H9 (cell line): ENCODE measurements around the gene SUPT20HL1. TPM values are rescaled to one million over a fixed set of nuclear protein-coding genes. Genes with fewer than 3 reads are reported as not detected.
A peak's percentile ranks its signal among the peaks of the same experiment; 100 is the strongest.
"Not testable (repeated sequence)": the region's sequence is repeated elsewhere in the genome, so short reads cannot be mapped to it uniquely, and the experiment has no call there.

Experiments
- DNase-seq: peaks from one replicate; pipeline ENCODE4 v3.0.0-alpha.2; 2017
- H2AFZ ChIP-seq: one replicate; pipeline ENCODE4 v1.6.1; 2013; ENCODE audit warnings: mild to moderate bottlenecking, low read length, control low read depth, moderate library complexity
- H2AK5ac ChIP-seq: 2 replicates; pipeline ENCODE4 v1.6.1; 2013; ENCODE audit warnings: low read length, control low read depth, mixed read lengths; ENCODE audit not compliant: insufficient read length
- H2BK120ac ChIP-seq: one replicate; pipeline ENCODE4 v1.6.1; 2013; ENCODE audit warnings: low read depth, mild to moderate bottlenecking, low read length, control low read depth, inconsistent platforms; ENCODE audit not compliant: poor library complexity, severe bottlenecking
- H2BK12ac ChIP-seq: 2 replicates; pipeline ENCODE4 v1.6.1; 2013; ENCODE audit warnings: low read length, control low read depth, mixed read lengths, low read depth; ENCODE audit not compliant: insufficient read length
- H2BK15ac ChIP-seq: 2 replicates; pipeline ENCODE4 v1.6.1; 2013; ENCODE audit warnings: low read depth, low read length, control low read depth
- H2BK20ac ChIP-seq: one replicate; pipeline ENCODE4 v1.6.1; 2013; ENCODE audit warnings: low read depth, mild to moderate bottlenecking, low read length, control low read depth, inconsistent platforms; ENCODE audit not compliant: poor library complexity, severe bottlenecking
- H2BK5ac ChIP-seq: 2 replicates; pipeline ENCODE4 v1.6.1; 2013; ENCODE audit warnings: low read length, control low read depth, mixed read lengths; ENCODE audit not compliant: insufficient read length
- H3K14ac ChIP-seq: 2 replicates; pipeline ENCODE4 v1.6.1; 2013; ENCODE audit warnings: low read length, control low read depth; ENCODE audit not compliant: insufficient read depth
- H3K18ac ChIP-seq: 2 replicates; pipeline ENCODE4 v1.6.1; 2013; ENCODE audit warnings: low read depth, mild to moderate bottlenecking, mixed read lengths, low read length, control low read depth; ENCODE audit not compliant: insufficient read length
- H3K23ac ChIP-seq: 2 replicates; pipeline ENCODE4 v1.6.1; 2013; ENCODE audit warnings: low read length, control low read depth, mixed read lengths, low read depth; ENCODE audit not compliant: insufficient read length
- H3K23me2 ChIP-seq: 2 replicates; pipeline ENCODE4 v1.6.1; 2013; ENCODE audit warnings: low read depth, mild to moderate bottlenecking, mixed read lengths, low read length, control low read depth; ENCODE audit not compliant: insufficient read length, poor library complexity, severe bottlenecking
- H3K27ac ChIP-seq: 2 replicates; pipeline ENCODE4 v1.5.1; 2013; ENCODE audit warnings: low read length, control low read depth, mixed read lengths, low read depth; ENCODE audit not compliant: insufficient read length
- H3K27me3 ChIP-seq: 2 replicates; pipeline ENCODE4 v1.6.1; 2013; ENCODE audit warnings: low read length, control low read depth, inconsistent platforms; ENCODE audit not compliant: insufficient read depth
- H3K4ac ChIP-seq: 2 replicates; pipeline ENCODE4 v1.6.1; 2013; ENCODE audit warnings: low read depth, mild to moderate bottlenecking, control low read depth, inconsistent platforms, low read length, moderate library complexity
- H3K4me1 ChIP-seq: 2 replicates; pipeline ENCODE4 v1.6.1; 2013; ENCODE audit warnings: low read length, control low read depth, inconsistent platforms; ENCODE audit not compliant: insufficient read depth
- H3K4me2 ChIP-seq: 2 replicates; pipeline ENCODE4 v1.6.1; 2013; ENCODE audit warnings: low read length, control low read depth, mixed read lengths; ENCODE audit not compliant: insufficient read length, insufficient read depth
- H3K56ac ChIP-seq: 2 replicates; pipeline ENCODE4 v1.6.1; 2013; ENCODE audit warnings: low read depth, mild to moderate bottlenecking, mixed read lengths, low read length, control low read depth; ENCODE audit not compliant: insufficient read length
- H3K79me1 ChIP-seq: 2 replicates; pipeline ENCODE4 v1.6.1; 2013; ENCODE audit warnings: low read depth, mild to moderate bottlenecking, moderate library complexity, low read length, control low read depth, inconsistent platforms; ENCODE audit not compliant: insufficient read depth, poor library complexity, severe bottlenecking
- H3K79me2 ChIP-seq: 2 replicates; pipeline ENCODE4 v1.6.1; 2013; ENCODE audit warnings: low read length, control low read depth, inconsistent platforms; ENCODE audit not compliant: insufficient read depth
- H3K9ac ChIP-seq: 2 replicates; pipeline ENCODE4 v1.6.1; 2013; ENCODE audit warnings: low read length, control low read depth, mixed read lengths; ENCODE audit not compliant: insufficient read length; ENCODE audit errors: extremely low read depth
- H3K9me3 ChIP-seq: one replicate; pipeline ENCODE4 v1.6.1; 2013; ENCODE audit warnings: low read depth, low read length, inconsistent platforms; ENCODE audit not compliant: control insufficient read depth
- H3T11ph ChIP-seq: one replicate; pipeline ENCODE4 v1.6.1; 2013; ENCODE audit warnings: mild to moderate bottlenecking, low read length, control low read depth, inconsistent platforms
- H4K20me1 ChIP-seq: one replicate; pipeline ENCODE4 v1.6.1; 2013; ENCODE audit not compliant: control insufficient read depth, insufficient read length, insufficient read depth
- H4K5ac ChIP-seq: 2 replicates; pipeline ENCODE4 v1.6.1; 2013; ENCODE audit warnings: low read depth, mild to moderate bottlenecking, mixed read lengths, low read length, control low read depth; ENCODE audit not compliant: insufficient read length
- H4K8ac ChIP-seq: replicated peaks from 2 replicates; pipeline ENCODE4 v1.6.1; 2013; ENCODE audit warnings: low read length, control low read depth, mixed read lengths, low read depth; ENCODE audit not compliant: insufficient read length
- H4K91ac ChIP-seq: 2 replicates; pipeline ENCODE4 v1.6.1; 2013; ENCODE audit warnings: low read depth, mild to moderate bottlenecking, moderate library complexity, mixed read lengths, low read length, control low read depth; ENCODE audit not compliant: insufficient read length
- H3K27ac Mint-ChIP-seq, 3 experiments: 2 replicates in 2 of 3; 3 replicates in 1 of 3; pipeline ENCODE4 v1.8.0; 2020 to 2021; ENCODE audit warnings: mixed read lengths in 3 of 3, mild to moderate bottlenecking in 1 of 3, moderate library complexity in 1 of 3
- H3K27me3 Mint-ChIP-seq: 2 replicates; pipeline ENCODE4 v1.8.0; 2021; ENCODE audit warnings: low read depth, mild to moderate bottlenecking, moderate library complexity, mixed read lengths
- H3K36me3 Mint-ChIP-seq, 3 experiments: 2 replicates in 2 of 3; 3 replicates in 1 of 3; pipeline ENCODE4 v1.8.0; 2020 to 2021; ENCODE audit warnings: low read depth in 3 of 3, mixed read lengths in 3 of 3; ENCODE audit not compliant: insufficient read depth in 1 of 3
- H3K4me1 Mint-ChIP-seq, 2 experiments: 2 replicates each; pipeline ENCODE4 v1.8.0; 2020; ENCODE audit warnings: mixed read lengths in 2 of 2
- H3K4me3 Mint-ChIP-seq, 2 experiments: 2 replicates in 1 of 2; 3 replicates in 1 of 2; pipeline ENCODE4 v1.8.0; 2020 to 2021; ENCODE audit warnings: mild to moderate bottlenecking in 2 of 2, mixed read lengths in 2 of 2, moderate library complexity in 1 of 2
- H3K9me3 Mint-ChIP-seq, 2 experiments: 2 replicates in 1 of 2; 3 replicates in 1 of 2; pipeline ENCODE4 v1.8.0; 2020; ENCODE audit warnings: mild to moderate bottlenecking in 2 of 2, mixed read lengths in 2 of 2, moderate library complexity in 1 of 2
- WGBS: extraction: QIAGEN DNeasy Blood & Tissue Kit; methylation state at CpG from one replicate; pipeline ENCODE4 v1.1.7; 2013; ENCODE audit warnings: missing lambda C conversion rate, low lambda C conversion rate, mixed read lengths; ENCODE audit not compliant: insufficient read length; ENCODE audit errors: extremely low coverage; 5-methylcytosine and 5-hydroxymethylcytosine counted together
- long read RNA-seq: library from polyadenylated mRNA; unstranded; transcript quantifications from one replicate; pipeline ENCODE4 v2.0.0, GENCODE V29; 2020
- total RNA-seq: library from RNA; stranded (reverse); gene quantifications from 2 replicates; pipeline ENCODE4 v1.2.1, GENCODE V29; 2021
- TF ChIP-seq, protein P1 (sequence below): fragments of 200-600 bp; sonication (generic); conservative IDR thresholded peaks from 3 replicates; pipeline ENCODE4 v1.8.0; 2021; ENCODE audit warnings: antibody characterized with exemption, mild to moderate bottlenecking

SUPT20HL1 gene
- not detected in 2 replicates for total RNA-seq
- long read RNA-seq, result 0 reads

DNA sequence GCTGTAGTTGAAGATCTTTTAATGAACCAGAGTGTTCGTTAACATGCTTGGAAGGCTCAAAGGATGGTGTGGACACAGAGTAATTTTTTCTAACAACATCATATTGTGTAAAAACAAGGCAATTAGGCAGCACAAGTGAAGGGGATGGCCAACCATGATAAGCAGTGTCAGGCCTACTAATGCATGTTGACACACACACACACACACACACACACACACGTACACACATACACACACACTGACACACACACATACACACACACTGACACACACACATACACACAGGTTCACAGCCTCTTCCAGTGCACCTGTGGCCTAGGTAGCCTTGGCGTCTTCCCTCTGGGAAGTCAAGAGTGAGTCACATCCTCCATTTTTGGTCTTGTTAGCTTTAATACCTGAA is at the start of gene SUPT20HL1:
TSS of gene SUPT20HL1 (plus strand) at position 368 of the 400 bp plus-strand sequence. CDS start 2,122 bp downstream, outside the sequence.
- TF ChIP-seq, protein P1, sequence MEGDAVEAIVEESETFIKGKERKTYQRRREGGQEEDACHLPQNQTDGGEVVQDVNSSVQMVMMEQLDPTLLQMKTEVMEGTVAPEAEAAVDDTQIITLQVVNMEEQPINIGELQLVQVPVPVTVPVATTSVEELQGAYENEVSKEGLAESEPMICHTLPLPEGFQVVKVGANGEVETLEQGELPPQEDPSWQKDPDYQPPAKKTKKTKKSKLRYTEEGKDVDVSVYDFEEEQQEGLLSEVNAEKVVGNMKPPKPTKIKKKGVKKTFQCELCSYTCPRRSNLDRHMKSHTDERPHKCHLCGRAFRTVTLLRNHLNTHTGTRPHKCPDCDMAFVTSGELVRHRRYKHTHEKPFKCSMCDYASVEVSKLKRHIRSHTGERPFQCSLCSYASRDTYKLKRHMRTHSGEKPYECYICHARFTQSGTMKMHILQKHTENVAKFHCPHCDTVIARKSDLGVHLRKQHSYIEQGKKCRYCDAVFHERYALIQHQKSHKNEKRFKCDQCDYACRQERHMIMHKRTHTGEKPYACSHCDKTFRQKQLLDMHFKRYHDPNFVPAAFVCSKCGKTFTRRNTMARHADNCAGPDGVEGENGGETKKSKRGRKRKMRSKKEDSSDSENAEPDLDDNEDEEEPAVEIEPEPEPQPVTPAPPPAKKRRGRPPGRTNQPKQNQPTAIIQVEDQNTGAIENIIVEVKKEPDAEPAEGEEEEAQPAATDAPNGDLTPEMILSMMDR, result no peak

DNA sequence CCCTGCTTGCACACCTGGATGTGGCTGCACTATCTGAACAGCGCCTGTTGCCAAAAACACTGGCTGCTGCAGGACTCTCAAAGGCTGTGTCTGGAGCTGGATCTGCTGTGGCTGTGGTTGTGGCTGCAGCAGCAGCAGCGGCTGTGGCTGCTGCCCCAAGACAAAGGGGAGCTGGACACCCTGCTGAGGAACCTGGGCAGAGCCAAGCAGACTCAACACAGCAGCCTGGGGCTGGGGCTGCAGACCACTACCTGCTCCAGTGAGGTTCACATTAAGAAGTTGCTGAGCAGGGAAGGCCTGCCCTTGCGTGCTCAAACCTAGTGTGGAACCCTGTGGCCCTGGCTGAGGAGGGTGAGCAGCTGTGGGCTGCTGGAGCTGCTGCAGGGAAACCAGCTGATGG is 49.5 kb upstream of the SUPT20HL1 start:
- H4K91ac ChIP-seq, H4K5ac ChIP-seq, H3K27me3 Mint-ChIP-seq, H2BK20ac ChIP-seq, H3K79me2 ChIP-seq, H3K4me2 ChIP-seq, H2BK120ac ChIP-seq, H3T11ph ChIP-seq, H3K4me3 Mint-ChIP-seq, H2AK5ac ChIP-seq, H2BK5ac ChIP-seq, H4K8ac ChIP-seq, H2BK15ac ChIP-seq, H3K56ac ChIP-seq, H3K4ac ChIP-seq, H3K36me3 Mint-ChIP-seq, H3K9ac ChIP-seq, H3K23ac ChIP-seq, H3K4me1 ChIP-seq, H2BK12ac ChIP-seq, H4K20me1 ChIP-seq, H3K79me1 ChIP-seq, H3K9me3 Mint-ChIP-seq, H3K27me3 ChIP-seq, H2AFZ ChIP-seq, H3K9me3 ChIP-seq, H3K23me2 ChIP-seq, H3K27ac ChIP-seq: not testable (repeated sequence)
- peak overlapping the region in 2 of 3 experiments; percentile 15 to 75; a peak in 3 of 7 replicates for H3K27ac Mint-ChIP-seq
- peak overlapping the region; percentile 45 for H3K14ac ChIP-seq
- peak overlapping the region; percentile 72 for H3K18ac ChIP-seq
- peak; percentile 70 for DNase-seq
- no CpG with 5 or more reads among the region's 3 CpGs for WGBS
- peaks cover 26 to 31% of the 10 kb centered on the region in 2 experiments for H3K4me1 Mint-ChIP-seq

More for the DNA sequence above, at the start of gene SUPT20HL1:
- H4K20me1 ChIP-seq, result no peaks in the 10 kb centered on the region
- Mint-ChIP-seq H3K27ac (no peak within 1 kb of the TSS), H3K4me3 (no peak within 1 kb of the TSS), H3K27me3 (peaks cover 4% of the 10 kb centered on the region; the same call in 1 of the 2 replicates), H3K9me3 (no peaks in the 10 kb centered on the region; a peak in 1 of 5 replicates), H3K36me3 (no peaks in the 10 kb centered on the region; a peak in 2 of 7 replicates), H3K4me1 (peaks cover 14 to 15% of the 10 kb centered on the region in 2 experiments)
- H4K5ac ChIP-seq, result no peak within 1 kb of the TSS
- H4K91ac ChIP-seq, result no peak within 1 kb of the TSS
- H2AFZ ChIP-seq, result no peak within 1 kb of the TSS
- no peak within 1 kb of the TSS for H3T11ph ChIP-seq
- no CpG with 5 or more reads among the region's 3 CpGs for WGBS
- H2BK5ac ChIP-seq, result no peak within 1 kb of the TSS
- H3K27me3 ChIP-seq, result no peaks in the 10 kb centered on the region
- H3K4me1 ChIP-seq, result no peaks in the 10 kb centered on the region
- H3K9ac ChIP-seq, result no peak within 1 kb of the TSS
- H2BK15ac ChIP-seq, result no peak within 1 kb of the TSS
- no peak within 1 kb of the TSS for H4K8ac ChIP-seq
- no peak within 1 kb of the TSS for H2AK5ac ChIP-seq
- H3K79me2 ChIP-seq, result no peaks in the 10 kb centered on the region
- no peak within 1 kb of the TSS for H3K18ac ChIP-seq
- H3K23me2 ChIP-seq, result no peaks in the 10 kb centered on the region
- no peak for DNase-seq
- H3K79me1 ChIP-seq, result no peaks in the 10 kb centered on the region
- no peak within 1 kb of the TSS for H2BK20ac ChIP-seq
- H3K14ac ChIP-seq, result no peak within 1 kb of the TSS
- no peak within 1 kb of the TSS for H2BK120ac ChIP-seq
- H3K23ac ChIP-seq, result no peak within 1 kb of the TSS
- H3K4ac ChIP-seq, result no peak within 1 kb of the TSS
- H3K9me3 ChIP-seq, result no peaks in the 10 kb centered on the region
- H3K4me2 ChIP-seq, result no peak within 1 kb of the TSS
- no peak within 1 kb of the TSS for H3K27ac ChIP-seq
- no peak within 1 kb of the TSS for H3K56ac ChIP-seq
- H2BK12ac ChIP-seq, result no peak within 1 kb of the TSS
